Neural cell (in vitro differentiated cells): ENCODE data around the gene UMAD1. TPM values are rescaled to one million over a fixed set of nuclear protein-coding genes. Genes with fewer than 3 reads are reported as not detected.

Source experiments
- H2AFZ ChIP-seq: fragments of 200-600, 300-800 bp; sonication (generic), shearing (Covaris generic); 2 replicates; pipeline ENCODE4 v1.6.0; 2014; ENCODE audit warnings: low read depth, mild to moderate bottlenecking, antibody characterized with exemption, low read length, moderate library complexity
- H3F3A ChIP-seq: fragments of 200-600 bp; shearing (Covaris generic); 2 replicates; pipeline ENCODE4 v1.6.1; 2016; ENCODE audit warnings: mild to moderate bottlenecking, moderate library complexity, mixed read lengths, antibody characterized with exemption, low read length; ENCODE audit not compliant: insufficient read depth, poor library complexity, severe bottlenecking
- H3K27ac ChIP-seq: fragments of 200-600, 300-800 bp; sonication (generic), shearing (Covaris generic); 2 replicates; pipeline ENCODE4 v1.5.1; 2014; ENCODE audit warnings: mild to moderate bottlenecking, low read length, moderate library complexity
- H3K27me3 ChIP-seq: fragments of 300-800, 200-600 bp; sonication (generic), shearing (Covaris generic); 2 replicates; pipeline ENCODE4 v1.6.0; 2014; ENCODE audit warnings: mild to moderate bottlenecking, low read depth, low read length, moderate library complexity; ENCODE audit not compliant: insufficient read depth
- H3K36me3 ChIP-seq: fragments of 300-800, 200-600 bp; sonication (generic), shearing (Covaris generic); 2 replicates; pipeline ENCODE4 v1.5.1; 2014; ENCODE audit warnings: mild to moderate bottlenecking, antibody characterized with exemption, low read length, moderate library complexity; ENCODE audit not compliant: insufficient read depth
- H3K4me2 ChIP-seq: fragments of 300-800, 200-600 bp; sonication (generic), shearing (Covaris generic); 2 replicates; pipeline ENCODE4 v1.6.0; 2014; ENCODE audit warnings: mild to moderate bottlenecking, low read length
- H3K4me3 ChIP-seq: fragments of 300-800, 200-600 bp; sonication (generic), shearing (Covaris generic); 2 replicates; pipeline ENCODE4 v1.5.1; 2014; ENCODE audit warnings: mild to moderate bottlenecking, low read length, moderate library complexity
- H3K79me2 ChIP-seq: fragments of 200-600 bp; shearing (Covaris generic); replicated peaks from 2 replicates; pipeline ENCODE4 v1.6.0; 2014; ENCODE audit warnings: mild to moderate bottlenecking, low read length, moderate library complexity; ENCODE audit not compliant: insufficient read depth
- H3K9ac ChIP-seq: fragments of 300-800, 200-600 bp; sonication (generic), shearing (Covaris generic); 2 replicates; pipeline ENCODE4 v1.6.1; 2016; ENCODE audit warnings: mild to moderate bottlenecking, low read length, mixed read lengths
- H3K9me2 ChIP-seq: fragments of 200-600 bp; shearing (Covaris generic); 2 replicates; pipeline ENCODE4 v1.6.1; 2016; ENCODE audit warnings: mild to moderate bottlenecking, low read length, mixed read lengths; ENCODE audit not compliant: insufficient read depth
- H3K9me3 ChIP-seq: fragments of 200-600, 300-800 bp; sonication (generic), shearing (Covaris generic); 2 replicates; pipeline ENCODE4 v1.6.1; 2016; ENCODE audit warnings: mild to moderate bottlenecking, mixed run types, low read length, moderate library complexity, mixed read lengths
- H4K20me1 ChIP-seq: fragments of 200-600 bp; shearing (Covaris generic); 2 replicates; pipeline ENCODE4 v1.6.1; 2016; ENCODE audit warnings: mild to moderate bottlenecking, mixed run types; ENCODE audit not compliant: insufficient read depth
- EP300 ChIP-seq: fragments of 450-650 bp; conservative IDR thresholded peaks from 2 replicates; pipeline ENCODE4 v1.6.1; 2014; ENCODE audit warnings: antibody characterized with exemption, mild to moderate bottlenecking, moderate library complexity; ENCODE audit not compliant: poor library complexity, severe bottlenecking
- EZH2 ChIP-seq: fragments of 200-600, 300-800 bp; shearing (Covaris generic), sonication (generic); IDR thresholded peaks from 2 replicates; pipeline ENCODE4 v1.6.1; 2014; ENCODE audit warnings: antibody characterized with exemption, low read length, borderline replicate concordance, mild to moderate bottlenecking; ENCODE audit not compliant: insufficient read depth, poor library complexity, severe bottlenecking
- MXI1 ChIP-seq: fragments of 450-650 bp; conservative IDR thresholded peaks from 2 replicates; pipeline ENCODE4 v1.6.1; 2014; ENCODE audit warnings: antibody characterized with exemption, mild to moderate bottlenecking; ENCODE audit not compliant: poor library complexity, severe bottlenecking
- POLR2AphosphoS5 ChIP-seq: IDR thresholded peaks from 2 replicates; pipeline ENCODE4 v1.6.1; 2012
- RAD21 ChIP-seq: fragments of 450-650 bp; conservative IDR thresholded peaks from 2 replicates; pipeline ENCODE4 v1.6.1; 2014; ENCODE audit warnings: antibody characterized with exemption, mild to moderate bottlenecking, moderate library complexity
- SMC3 ChIP-seq: fragments of 450-650 bp; conservative IDR thresholded peaks from 2 replicates; pipeline ENCODE4 v1.6.1; 2014; ENCODE audit warnings: antibody characterized with exemption, mild to moderate bottlenecking, moderate library complexity; ENCODE audit not compliant: poor library complexity
- TAF1 ChIP-seq: IDR thresholded peaks from 2 replicates; pipeline ENCODE4 v1.6.1; 2012; ENCODE audit warnings: low read depth
- polyA plus RNA-seq: library from polyadenylated mRNA; depleted of rRNA; stranded (reverse); fragments of >200 nt; gene quantifications from 2 replicates; pipeline ENCODE4 v1.2.3, GENCODE V29; 2014
- TF ChIP-seq, protein P1 (sequence below): fragments of 450-650 bp; IDR thresholded peaks from 2 replicates; pipeline ENCODE4 v1.5.1; 2014; ENCODE audit warnings: antibody characterized with exemption, mild to moderate bottlenecking, moderate library complexity; ENCODE audit not compliant: poor library complexity, severe bottlenecking
- TF ChIP-seq, protein P2 (sequence below): IDR thresholded peaks from 2 replicates; pipeline ENCODE4 v1.6.1; 2012; ENCODE audit warnings: borderline replicate concordance

UMAD1 gene
- polyA plus RNA-seq, 1 donor from 2014 or later, result 14.7 TPM

- H3K9me2 ChIP-seq, result no peaks in the 10 kb centered on the region
- H3K36me3 ChIP-seq, result no peaks in the 10 kb centered on the region
- no peak overlapping the region for H3K9ac ChIP-seq
- H3K27ac ChIP-seq, result no peak overlapping the region
- no peak overlapping the region for H3K4me3 ChIP-seq
- H3K27me3 ChIP-seq, result no peaks in the 10 kb centered on the region
- no peaks in the 10 kb centered on the region for H3K9me3 ChIP-seq
- H4K20me1 ChIP-seq, result no peaks in the 10 kb centered on the region
- no peak for TF ChIP-seq POLR2AphosphoS5
- TF ChIP-seq TAF1, result no peak
- TF ChIP-seq, protein P1, sequence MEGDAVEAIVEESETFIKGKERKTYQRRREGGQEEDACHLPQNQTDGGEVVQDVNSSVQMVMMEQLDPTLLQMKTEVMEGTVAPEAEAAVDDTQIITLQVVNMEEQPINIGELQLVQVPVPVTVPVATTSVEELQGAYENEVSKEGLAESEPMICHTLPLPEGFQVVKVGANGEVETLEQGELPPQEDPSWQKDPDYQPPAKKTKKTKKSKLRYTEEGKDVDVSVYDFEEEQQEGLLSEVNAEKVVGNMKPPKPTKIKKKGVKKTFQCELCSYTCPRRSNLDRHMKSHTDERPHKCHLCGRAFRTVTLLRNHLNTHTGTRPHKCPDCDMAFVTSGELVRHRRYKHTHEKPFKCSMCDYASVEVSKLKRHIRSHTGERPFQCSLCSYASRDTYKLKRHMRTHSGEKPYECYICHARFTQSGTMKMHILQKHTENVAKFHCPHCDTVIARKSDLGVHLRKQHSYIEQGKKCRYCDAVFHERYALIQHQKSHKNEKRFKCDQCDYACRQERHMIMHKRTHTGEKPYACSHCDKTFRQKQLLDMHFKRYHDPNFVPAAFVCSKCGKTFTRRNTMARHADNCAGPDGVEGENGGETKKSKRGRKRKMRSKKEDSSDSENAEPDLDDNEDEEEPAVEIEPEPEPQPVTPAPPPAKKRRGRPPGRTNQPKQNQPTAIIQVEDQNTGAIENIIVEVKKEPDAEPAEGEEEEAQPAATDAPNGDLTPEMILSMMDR, result no peak
- TF ChIP-seq, protein P2, sequence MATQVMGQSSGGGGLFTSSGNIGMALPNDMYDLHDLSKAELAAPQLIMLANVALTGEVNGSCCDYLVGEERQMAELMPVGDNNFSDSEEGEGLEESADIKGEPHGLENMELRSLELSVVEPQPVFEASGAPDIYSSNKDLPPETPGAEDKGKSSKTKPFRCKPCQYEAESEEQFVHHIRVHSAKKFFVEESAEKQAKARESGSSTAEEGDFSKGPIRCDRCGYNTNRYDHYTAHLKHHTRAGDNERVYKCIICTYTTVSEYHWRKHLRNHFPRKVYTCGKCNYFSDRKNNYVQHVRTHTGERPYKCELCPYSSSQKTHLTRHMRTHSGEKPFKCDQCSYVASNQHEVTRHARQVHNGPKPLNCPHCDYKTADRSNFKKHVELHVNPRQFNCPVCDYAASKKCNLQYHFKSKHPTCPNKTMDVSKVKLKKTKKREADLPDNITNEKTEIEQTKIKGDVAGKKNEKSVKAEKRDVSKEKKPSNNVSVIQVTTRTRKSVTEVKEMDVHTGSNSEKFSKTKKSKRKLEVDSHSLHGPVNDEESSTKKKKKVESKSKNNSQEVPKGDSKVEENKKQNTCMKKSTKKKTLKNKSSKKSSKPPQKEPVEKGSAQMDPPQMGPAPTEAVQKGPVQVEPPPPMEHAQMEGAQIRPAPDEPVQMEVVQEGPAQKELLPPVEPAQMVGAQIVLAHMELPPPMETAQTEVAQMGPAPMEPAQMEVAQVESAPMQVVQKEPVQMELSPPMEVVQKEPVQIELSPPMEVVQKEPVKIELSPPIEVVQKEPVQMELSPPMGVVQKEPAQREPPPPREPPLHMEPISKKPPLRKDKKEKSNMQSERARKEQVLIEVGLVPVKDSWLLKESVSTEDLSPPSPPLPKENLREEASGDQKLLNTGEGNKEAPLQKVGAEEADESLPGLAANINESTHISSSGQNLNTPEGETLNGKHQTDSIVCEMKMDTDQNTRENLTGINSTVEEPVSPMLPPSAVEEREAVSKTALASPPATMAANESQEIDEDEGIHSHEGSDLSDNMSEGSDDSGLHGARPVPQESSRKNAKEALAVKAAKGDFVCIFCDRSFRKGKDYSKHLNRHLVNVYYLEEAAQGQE, result no peak
- no peak for TF ChIP-seq EP300
- no peak for TF ChIP-seq EZH2
- TF ChIP-seq SMC3, result no peak
- TF ChIP-seq RAD21, result no peak
- no peak for TF ChIP-seq MXI1
- no peaks in the 10 kb centered on the region for H3K79me2 ChIP-seq
- H3K4me2 ChIP-seq, result no peak overlapping the region
- no peaks in the 10 kb centered on the region for H3F3A ChIP-seq
- H2AFZ ChIP-seq, result no peak overlapping the region
Observed at GRCh38 chr7:7867846-7868571, 227.5 kb downstream of the UMAD1 start.

GRCh38 chr7:7868572-7868899 is 228.0 kb downstream of the UMAD1 start:
- H3K36me3 ChIP-seq, result no peaks in the 10 kb centered on the region
- no peak overlapping the region for H3K27ac ChIP-seq
- H3F3A ChIP-seq, result no peaks in the 10 kb centered on the region
- H4K20me1 ChIP-seq, result no peaks in the 10 kb centered on the region
- H3K9me2 ChIP-seq, result no peaks in the 10 kb centered on the region
- no peaks in the 10 kb centered on the region for H3K27me3 ChIP-seq
- no peak overlapping the region for H3K9ac ChIP-seq
- no peak overlapping the region for H2AFZ ChIP-seq
- TF ChIP-seq, protein P1, result no peak
- TF ChIP-seq SMC3 (no peak), MXI1 (no peak), RAD21 (no peak), EZH2 (no peak), POLR2AphosphoS5 (no peak), TAF1 (no peak), EP300 (no peak)
- TF ChIP-seq, protein P2, result no peak
- no peaks in the 10 kb centered on the region for H3K79me2 ChIP-seq
- H3K9me3 ChIP-seq, result no peaks in the 10 kb centered on the region
- no peak overlapping the region for H3K4me3 ChIP-seq
- H3K4me2 ChIP-seq, result no peak overlapping the region
